ENCODE results near the gene OR10G7.

- TF ChIP-seq EZH2 (IDR thresholded peaks at IDR 0.05; ENCODE audit: low read length, missing control alignments): no peak
- TF ChIP-seq, protein P1, sequence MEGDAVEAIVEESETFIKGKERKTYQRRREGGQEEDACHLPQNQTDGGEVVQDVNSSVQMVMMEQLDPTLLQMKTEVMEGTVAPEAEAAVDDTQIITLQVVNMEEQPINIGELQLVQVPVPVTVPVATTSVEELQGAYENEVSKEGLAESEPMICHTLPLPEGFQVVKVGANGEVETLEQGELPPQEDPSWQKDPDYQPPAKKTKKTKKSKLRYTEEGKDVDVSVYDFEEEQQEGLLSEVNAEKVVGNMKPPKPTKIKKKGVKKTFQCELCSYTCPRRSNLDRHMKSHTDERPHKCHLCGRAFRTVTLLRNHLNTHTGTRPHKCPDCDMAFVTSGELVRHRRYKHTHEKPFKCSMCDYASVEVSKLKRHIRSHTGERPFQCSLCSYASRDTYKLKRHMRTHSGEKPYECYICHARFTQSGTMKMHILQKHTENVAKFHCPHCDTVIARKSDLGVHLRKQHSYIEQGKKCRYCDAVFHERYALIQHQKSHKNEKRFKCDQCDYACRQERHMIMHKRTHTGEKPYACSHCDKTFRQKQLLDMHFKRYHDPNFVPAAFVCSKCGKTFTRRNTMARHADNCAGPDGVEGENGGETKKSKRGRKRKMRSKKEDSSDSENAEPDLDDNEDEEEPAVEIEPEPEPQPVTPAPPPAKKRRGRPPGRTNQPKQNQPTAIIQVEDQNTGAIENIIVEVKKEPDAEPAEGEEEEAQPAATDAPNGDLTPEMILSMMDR (conservative IDR thresholded peaks at IDR 0.05 in 1 of 2, IDR thresholded peaks at IDR 0.05 in 1 of 2; ENCODE audit: low read depth in 1 of 2, low read length in 2 of 2): no peak
These were observed 31.0 kb upstream of the OR10G7 start for GRCh38 chr11:124072147-124072546.
